Fibroblast of peridontal ligament (primary cell): ENCODE data around the gene MTARC2.

Source experiments
- DNase-seq: peaks from one replicate; pipeline ENCODE4 v3.0.0-alpha.2; 2010; ENCODE audit errors: extremely low read depth

MTARC2 gene

GRCh38 chr1:220827445-220828178 is 79.5 kb downstream of the MTARC2 start:
- DNase-seq = no peak

- no peak for DNase-seq
These were observed 80.0 kb downstream of the MTARC2 start for GRCh38 chr1:220828179-220828490.

GRCh38 chr1:220828950-220829586 is 80.9 kb downstream of the MTARC2 start:
- DNase-seq = no peak

GRCh38 chr1:220833436-220833835 is 85.3 kb downstream of the MTARC2 start:
- DNase-seq = no peak
